ENCODE measurements around the gene SLC22A4.

Gene SLC22A4

DNA sequence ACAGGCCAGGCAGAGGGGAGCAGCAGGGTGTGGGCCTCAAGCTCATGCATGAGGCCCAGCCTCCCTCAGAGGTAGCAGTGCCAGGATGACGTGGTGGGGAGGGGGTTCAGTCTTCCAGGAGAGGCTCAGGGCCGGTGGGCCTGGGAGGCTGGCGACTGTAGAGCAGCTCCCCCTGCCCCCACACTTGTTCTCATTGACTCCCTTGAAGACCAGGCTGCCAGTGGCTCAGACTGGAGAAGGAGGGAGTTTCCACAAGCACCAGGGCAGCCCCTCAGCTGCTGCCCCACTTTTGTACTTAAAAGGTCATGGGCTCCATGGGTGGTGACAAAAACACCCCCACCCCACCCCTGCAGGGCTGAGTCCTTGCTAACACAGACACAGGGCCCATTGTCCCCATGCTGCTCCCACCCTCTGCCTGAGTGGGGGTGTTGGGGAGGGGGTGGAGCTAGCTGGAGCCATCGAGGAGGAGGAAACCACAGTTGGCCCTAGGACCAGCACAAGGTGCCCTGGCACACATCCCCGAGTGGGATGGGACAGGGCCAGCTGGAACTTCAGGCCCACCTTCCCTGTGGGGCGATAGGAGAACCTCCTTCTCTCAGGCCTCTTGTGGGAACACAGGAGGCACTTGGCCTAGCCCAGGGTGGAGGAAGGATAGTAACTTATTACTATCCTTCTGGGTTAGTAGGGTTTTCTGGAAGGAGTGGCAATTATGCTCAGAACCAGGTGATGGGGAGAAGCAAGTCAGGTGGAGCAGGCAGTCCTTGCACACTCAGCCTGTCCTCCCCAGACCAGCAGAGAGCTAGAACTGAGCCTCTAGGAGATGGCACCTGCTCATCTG is 26.0 kb upstream of the SLC22A4 start:
- DNase-seq: no peak
- TF ChIP-seq, protein P1, sequence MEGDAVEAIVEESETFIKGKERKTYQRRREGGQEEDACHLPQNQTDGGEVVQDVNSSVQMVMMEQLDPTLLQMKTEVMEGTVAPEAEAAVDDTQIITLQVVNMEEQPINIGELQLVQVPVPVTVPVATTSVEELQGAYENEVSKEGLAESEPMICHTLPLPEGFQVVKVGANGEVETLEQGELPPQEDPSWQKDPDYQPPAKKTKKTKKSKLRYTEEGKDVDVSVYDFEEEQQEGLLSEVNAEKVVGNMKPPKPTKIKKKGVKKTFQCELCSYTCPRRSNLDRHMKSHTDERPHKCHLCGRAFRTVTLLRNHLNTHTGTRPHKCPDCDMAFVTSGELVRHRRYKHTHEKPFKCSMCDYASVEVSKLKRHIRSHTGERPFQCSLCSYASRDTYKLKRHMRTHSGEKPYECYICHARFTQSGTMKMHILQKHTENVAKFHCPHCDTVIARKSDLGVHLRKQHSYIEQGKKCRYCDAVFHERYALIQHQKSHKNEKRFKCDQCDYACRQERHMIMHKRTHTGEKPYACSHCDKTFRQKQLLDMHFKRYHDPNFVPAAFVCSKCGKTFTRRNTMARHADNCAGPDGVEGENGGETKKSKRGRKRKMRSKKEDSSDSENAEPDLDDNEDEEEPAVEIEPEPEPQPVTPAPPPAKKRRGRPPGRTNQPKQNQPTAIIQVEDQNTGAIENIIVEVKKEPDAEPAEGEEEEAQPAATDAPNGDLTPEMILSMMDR (IDR thresholded peaks at IDR 0.05): no peak
- Histone ChIP-seq H3K27me3 (no peaks in the 10 kb centered on the region), H3K9me3 (no peaks in the 10 kb centered on the region), H3K27ac (peak overlapping the region; percentile 95 to 96), H3K4me1 (peaks cover 0 to 64% (median 37%) of the 10 kb centered on the region in 4 donors), H3K36me3 (peaks cover 0 to 61% (median 40%) of the 10 kb centered on the region in 3 donors), H3K4me3 (no peak overlapping the region)
- intact Hi-C loops (cut with DNase I; ENCODE audit: low total_unique reads): no loop called here

DNA sequence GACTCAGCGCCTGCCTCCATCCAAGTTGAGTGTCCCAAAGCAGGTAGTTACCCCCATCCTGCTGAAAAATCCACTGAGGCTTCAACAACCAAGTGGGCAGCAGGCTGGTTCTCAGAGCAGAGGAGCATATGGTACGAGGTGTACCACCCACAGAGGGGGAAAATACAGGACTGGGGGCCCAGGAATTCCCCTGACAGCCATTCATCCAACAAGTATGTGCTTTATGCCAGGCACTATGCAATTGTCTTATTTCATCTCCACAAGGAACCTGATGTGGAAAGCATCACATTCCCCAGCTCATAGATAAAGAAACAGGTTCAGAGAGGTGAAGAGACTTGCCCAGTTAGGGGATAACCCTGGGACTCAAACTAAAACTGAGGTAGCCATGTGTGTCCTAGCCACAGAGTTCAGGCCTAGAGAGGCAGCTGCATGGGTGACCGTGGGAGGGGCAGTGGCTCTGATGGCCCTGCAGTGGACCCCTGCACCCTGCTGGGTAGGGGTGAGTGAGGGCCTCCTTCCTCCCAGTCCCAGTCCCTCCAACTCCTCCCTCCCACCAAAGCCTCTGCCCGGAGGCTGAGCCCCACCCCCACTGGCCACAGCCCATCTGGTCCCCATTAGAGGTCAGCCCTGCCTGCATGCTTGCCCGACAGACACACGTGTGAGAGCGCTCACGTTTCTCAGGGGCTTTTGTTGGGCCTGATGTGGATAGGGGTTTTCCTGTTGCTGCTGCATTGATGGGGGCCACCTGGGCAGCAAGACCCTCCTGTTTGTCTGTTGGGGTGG is 25.2 kb upstream of the SLC22A4 start:
- Histone ChIP-seq H3K27ac (peak overlapping the region; percentile 95 to 96), H3K9me3 (no peaks in the 10 kb centered on the region), H3K36me3 (peaks cover 0 to 69% (median 40%) of the 10 kb centered on the region in 3 donors), H3K4me1 (peaks cover 0 to 56% (median 29%) of the 10 kb centered on the region in 4 donors), H3K27me3 (no peaks in the 10 kb centered on the region), H3K4me3 (no peak overlapping the region)
- DNase-seq: no peak
- TF ChIP-seq, protein P1 (IDR thresholded peaks at IDR 0.05): no peak
- intact Hi-C loops (cut with DNase I; ENCODE audit: low total_unique reads): no loop called here

DNA sequence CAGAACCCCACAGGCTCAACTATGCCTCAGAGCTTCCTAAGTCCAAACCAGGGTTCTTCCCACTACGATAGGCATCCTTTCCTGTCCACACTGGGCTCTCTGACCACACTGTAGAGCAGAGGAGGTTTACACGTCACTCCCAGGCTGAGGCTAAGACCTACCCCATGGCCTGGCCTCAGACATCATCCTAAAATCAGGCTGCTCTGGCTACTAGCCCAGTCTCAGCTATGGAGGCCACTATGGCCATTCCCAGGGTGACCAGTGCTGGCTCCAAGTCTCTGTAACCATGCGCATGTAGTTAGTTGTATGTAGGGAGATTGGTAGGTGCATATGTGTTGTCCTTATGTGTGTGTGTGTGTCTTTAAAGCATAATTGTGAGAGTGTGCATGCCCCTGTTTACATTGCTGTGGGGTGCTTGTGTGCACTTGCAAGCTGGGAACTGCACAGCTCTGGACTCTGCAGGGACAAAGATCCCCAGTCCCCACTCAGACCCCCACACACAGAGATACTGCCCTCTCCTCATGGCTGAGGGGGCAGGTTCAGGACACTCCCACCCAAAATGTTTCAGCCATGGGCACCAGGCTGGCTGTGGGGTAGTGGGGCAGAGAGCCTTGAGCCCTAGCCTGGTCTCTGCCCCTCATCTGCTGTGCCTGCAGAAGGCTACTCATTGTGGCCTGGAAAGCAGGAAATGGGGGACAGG is 24.4 kb upstream of the SLC22A4 start:
- Histone ChIP-seq H3K36me3 (peaks cover 0 to 77% (median 40%) of the 10 kb centered on the region in 3 donors), H3K4me1 (peaks cover 0 to 47% (median 21%) of the 10 kb centered on the region in 4 donors), H3K27ac (peak overlapping the region; percentile 6 to 27), H3K9me3 (no peaks in the 10 kb centered on the region), H3K27me3 (no peaks in the 10 kb centered on the region), H3K4me3 (no peak overlapping the region)
- intact Hi-C loops (cut with DNase I; ENCODE audit: low total_unique reads): no loop called here
- no peak for DNase-seq
- TF ChIP-seq, protein P1 (IDR thresholded peaks at IDR 0.05): no peak

DNA sequence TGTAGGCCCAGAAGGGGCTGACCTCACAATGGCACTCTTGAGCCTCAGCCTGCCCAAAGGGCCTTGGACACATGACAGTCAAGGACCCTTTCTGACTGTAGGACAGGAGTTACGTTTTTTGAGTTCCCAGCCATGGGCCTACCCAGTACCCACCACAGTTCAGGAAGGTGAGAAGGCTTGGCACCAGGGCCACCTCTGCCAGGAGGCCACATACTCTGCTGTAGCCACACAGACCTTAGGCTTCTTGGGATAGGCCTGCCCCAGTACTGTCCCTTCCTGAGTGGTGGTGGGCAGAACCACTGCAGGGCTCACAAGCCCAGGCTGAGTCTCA is 23.9 kb upstream of the SLC22A4 start:
- no peaks in the 10 kb centered on the region for H3K9me3 ChIP-seq
- DNase-seq: no peak
- peaks cover 0 to 77% (median 40%) of the 10 kb centered on the region in 3 donors for H3K36me3 ChIP-seq
- no peak overlapping the region for H3K27ac ChIP-seq
- intact Hi-C loops (cut with DNase I; ENCODE audit: low total_unique reads): no loop called here
- peaks cover 0 to 42% (median 16%) of the 10 kb centered on the region in 4 donors for H3K4me1 ChIP-seq
- H3K27me3 ChIP-seq: no peaks in the 10 kb centered on the region
- TF ChIP-seq, protein P1 (IDR thresholded peaks at IDR 0.05): no peak
- H3K4me3 ChIP-seq: no peak overlapping the region

DNA sequence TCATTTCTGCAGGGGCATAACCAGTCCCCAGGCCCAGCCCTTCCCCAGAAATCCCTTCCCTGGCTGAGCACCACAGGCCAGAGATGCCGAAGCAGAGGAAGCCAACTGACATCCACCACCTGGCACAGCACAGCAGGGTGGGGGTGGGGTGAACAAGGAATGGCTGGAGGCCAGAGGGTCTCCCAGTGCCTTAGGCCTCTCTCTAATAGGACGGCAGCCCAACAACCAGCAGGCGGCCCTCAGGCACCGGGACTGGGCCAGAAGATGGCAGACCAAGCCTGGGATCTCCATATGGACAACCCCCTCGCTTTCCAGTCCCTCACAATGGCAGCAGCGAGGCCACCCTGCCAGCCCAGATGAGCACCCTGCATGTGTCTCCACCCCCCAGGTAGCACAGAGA is 23.5 kb upstream of the SLC22A4 start:
- Histone ChIP-seq H3K27me3 (no peaks in the 10 kb centered on the region), H3K4me1 (peaks cover 0 to 38% (median 12%) of the 10 kb centered on the region in 4 donors), H3K36me3 (peaks cover 0 to 77% (median 40%) of the 10 kb centered on the region in 3 donors), H3K9me3 (no peaks in the 10 kb centered on the region), H3K4me3 (no peak overlapping the region), H3K27ac (no peak overlapping the region)
- intact Hi-C loops (cut with DNase I; ENCODE audit: low total_unique reads): no loop called here
- DNase-seq: no peak
- TF ChIP-seq, protein P1 (IDR thresholded peaks at IDR 0.05): no peak

Measured in tibial artery (tissue), 4 donors.